Effector memory CD4-positive, alpha-beta T cell (primary cell): Measurements from ENCODE around the gene ZMYND10.

Source experiments
- DNase-seq, 3 donors: peaks; one replicate each; pipeline ENCODE4 v3.0.0-alpha.2; 2020
- H3K27ac ChIP-seq: 2 replicates; pipeline ENCODE4 v1.7.0; 2013; ENCODE audit warnings: mild to moderate bottlenecking, low read length, moderate library complexity; ENCODE audit not compliant: insufficient read depth, poor library complexity, severe bottlenecking
- H3K27me3 ChIP-seq: replicated peaks from 2 replicates; pipeline ENCODE4 v1.7.0; 2013; ENCODE audit warnings: mild to moderate bottlenecking, low read length; ENCODE audit not compliant: insufficient read depth, control insufficient read depth, poor library complexity, severe bottlenecking
- H3K36me3 ChIP-seq: 2 replicates; pipeline ENCODE4 v1.7.0; 2013; ENCODE audit warnings: mild to moderate bottlenecking, low read length, moderate library complexity; ENCODE audit not compliant: control insufficient read depth, insufficient read depth
- H3K4me1 ChIP-seq: 2 replicates; pipeline ENCODE4 v1.7.0; 2013; ENCODE audit warnings: low read length, mild to moderate bottlenecking; ENCODE audit not compliant: control insufficient read depth, insufficient read depth, poor library complexity, severe bottlenecking
- H3K4me3 ChIP-seq: 2 replicates; pipeline ENCODE4 v1.7.0; 2013; ENCODE audit warnings: low read length, low read depth, mild to moderate bottlenecking; ENCODE audit not compliant: insufficient read depth, poor library complexity, severe bottlenecking
- H3K9me3 ChIP-seq: 2 replicates; pipeline ENCODE4 v1.7.0; 2013; ENCODE audit warnings: mild to moderate bottlenecking, low read length, moderate library complexity; ENCODE audit not compliant: control insufficient read depth

The ZMYND10 gene

GRCh38 chr3:50371133-50371685 lies 25.7 kb upstream of the ZMYND10 start:
- DNase-seq, result no peak
- H3K4me1 ChIP-seq, result peaks cover 6% of the 10 kb centered on the region
- H3K4me3 ChIP-seq, result no peak overlapping the region
- no peaks in the 10 kb centered on the region for H3K36me3 ChIP-seq
- H3K27ac ChIP-seq, result no peak overlapping the region
- H3K9me3 ChIP-seq, result no peaks in the 10 kb centered on the region
- no peaks in the 10 kb centered on the region for H3K27me3 ChIP-seq

- H3K27me3 ChIP-seq, result no peaks in the 10 kb centered on the region
These were observed 25.1 kb upstream of the ZMYND10 start for GRCh38 chr3:50370594-50370993.

GRCh38 chr3:50369012-50369670 lies 23.6 kb upstream of the ZMYND10 start:
- Histone ChIP-seq H3K4me3 (no peak overlapping the region), H3K9me3 (no peaks in the 10 kb centered on the region), H3K4me1 (peaks cover 14% of the 10 kb centered on the region), H3K27ac (no peak overlapping the region), H3K27me3 (no peaks in the 10 kb centered on the region), H3K36me3 (no peaks in the 10 kb centered on the region)
- no peak for DNase-seq

More at GRCh38 chr3:50370594-50370993, 25.1 kb upstream of the ZMYND10 start:
- no peaks in the 10 kb centered on the region for H3K36me3 ChIP-seq
- H3K4me1 ChIP-seq, result peaks cover 12% of the 10 kb centered on the region
- H3K27ac ChIP-seq, result no peak overlapping the region
- no peak for DNase-seq
- no peaks in the 10 kb centered on the region for H3K9me3 ChIP-seq
- H3K4me3 ChIP-seq, result no peak overlapping the region

- no peak for DNase-seq
- H3K4me3 ChIP-seq, result peak overlapping the region; percentile 65
- peak overlapping the region; percentile 83 for H3K27ac ChIP-seq
- no peaks in the 10 kb centered on the region for H3K27me3 ChIP-seq
- peaks cover 14% of the 10 kb centered on the region for H3K4me1 ChIP-seq
- H3K9me3 ChIP-seq, result no peaks in the 10 kb centered on the region
- H3K36me3 ChIP-seq, result no peaks in the 10 kb centered on the region
These were observed 20.3 kb upstream of the ZMYND10 start for GRCh38 chr3:50365842-50366220.

- DNase-seq, result peak; percentile 92 to 94 (median 93)
- Histone ChIP-seq H3K9me3 (no peaks in the 10 kb centered on the region), H3K36me3 (no peaks in the 10 kb centered on the region), H3K27me3 (no peaks in the 10 kb centered on the region), H3K4me3 (peak overlapping the region; percentile 65), H3K27ac (peak overlapping the region; percentile 83), H3K4me1 (peaks cover 14% of the 10 kb centered on the region)
These were observed 19.7 kb upstream of the ZMYND10 start for GRCh38 chr3:50365080-50365841.

- DNase-seq, result no peak
- H3K27ac ChIP-seq, result no peak overlapping the region
- H3K27me3 ChIP-seq, result no peaks in the 10 kb centered on the region
These were observed 19.1 kb upstream of the ZMYND10 start for GRCh38 chr3:50364573-50365079.

GRCh38 chr3:50359760-50360110 lies 14.2 kb upstream of the ZMYND10 start:
- Histone ChIP-seq H3K27me3 (no peaks in the 10 kb centered on the region), H3K4me1 (peaks cover 35% of the 10 kb centered on the region), H3K4me3 (no peak overlapping the region), H3K27ac (no peak overlapping the region), H3K9me3 (no peaks in the 10 kb centered on the region), H3K36me3 (peaks cover 19% of the 10 kb centered on the region)
- no peak for DNase-seq

More at GRCh38 chr3:50364573-50365079, 19.1 kb upstream of the ZMYND10 start:
- H3K9me3 ChIP-seq, result no peaks in the 10 kb centered on the region
- peak overlapping the region; percentile 65 for H3K4me3 ChIP-seq
- H3K4me1 ChIP-seq, result peaks cover 17% of the 10 kb centered on the region
- no peaks in the 10 kb centered on the region for H3K36me3 ChIP-seq

- peak; percentile 89 to 95 (median 92) for DNase-seq
- Histone ChIP-seq H3K36me3 (peaks cover 25% of the 10 kb centered on the region), H3K4me1 (peaks cover 35% of the 10 kb centered on the region)
These were observed 13.6 kb upstream of the ZMYND10 start, which contains the start of gene TMEM115 for GRCh38 chr3:50358911-50359759. TSS of gene TMEM115 (minus strand) at chr3:50359521. CDS start at chr3:50359063, 458 bp downstream.

GRCh38 chr3:50358355-50358910 lies 12.9 kb upstream of the ZMYND10 start:
- peaks cover 32% of the 10 kb centered on the region for H3K36me3 ChIP-seq
- no peaks in the 10 kb centered on the region for H3K9me3 ChIP-seq
- H3K4me1 ChIP-seq, result peaks cover 35% of the 10 kb centered on the region

More at GRCh38 chr3:50358911-50359759, 13.6 kb upstream of the ZMYND10 start, which contains the start of gene TMEM115:
- no peaks in the 10 kb centered on the region for H3K9me3 ChIP-seq
- peak within 1 kb of the TSS; percentile 62 for H3K4me3 ChIP-seq
- no peaks in the 10 kb centered on the region for H3K27me3 ChIP-seq
- peak within 1 kb of the TSS; percentile 87 for H3K27ac ChIP-seq

More at GRCh38 chr3:50358355-50358910, 12.9 kb upstream of the ZMYND10 start:
- no peak for DNase-seq
- H3K27me3 ChIP-seq, result no peaks in the 10 kb centered on the region
- peak overlapping the region; percentile 87 for H3K27ac ChIP-seq
- H3K4me3 ChIP-seq, result peak overlapping the region; percentile 62
